ENCODE results near the gene KLHL29.
A peak's percentile ranks its signal among the peaks of the same experiment; 100 is the strongest.

The KLHL29 gene

DNA sequence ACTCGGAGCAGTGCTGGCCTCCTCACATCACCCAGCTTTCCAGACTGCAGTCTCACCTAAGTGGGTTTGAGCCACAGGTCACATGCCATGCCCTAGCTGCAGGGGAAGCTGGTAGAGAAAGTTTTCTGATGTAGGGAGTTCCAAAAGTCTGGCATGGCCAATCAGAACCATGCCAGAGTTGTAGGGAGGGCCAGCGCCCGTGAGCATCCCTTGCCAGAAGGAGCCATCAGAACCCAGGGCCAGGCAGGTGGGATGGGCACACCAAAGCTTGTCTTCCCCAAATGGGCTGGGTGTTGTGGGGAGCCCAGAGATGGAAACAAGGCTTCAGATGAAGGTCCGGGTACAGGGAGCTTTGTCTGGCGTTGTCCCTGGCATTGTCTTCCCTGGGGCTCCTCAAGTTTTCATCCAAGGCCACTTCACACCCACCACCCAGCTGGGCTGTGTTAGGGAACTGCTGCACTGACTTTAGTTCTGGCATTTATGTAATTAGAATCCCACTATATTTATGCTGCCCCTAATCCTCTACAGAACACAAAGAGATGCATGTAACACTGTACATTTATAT lies 247.9 kb downstream of the KLHL29 start:
- no peak for DNase-seq (ENCODE audit: low spot score)

DNA sequence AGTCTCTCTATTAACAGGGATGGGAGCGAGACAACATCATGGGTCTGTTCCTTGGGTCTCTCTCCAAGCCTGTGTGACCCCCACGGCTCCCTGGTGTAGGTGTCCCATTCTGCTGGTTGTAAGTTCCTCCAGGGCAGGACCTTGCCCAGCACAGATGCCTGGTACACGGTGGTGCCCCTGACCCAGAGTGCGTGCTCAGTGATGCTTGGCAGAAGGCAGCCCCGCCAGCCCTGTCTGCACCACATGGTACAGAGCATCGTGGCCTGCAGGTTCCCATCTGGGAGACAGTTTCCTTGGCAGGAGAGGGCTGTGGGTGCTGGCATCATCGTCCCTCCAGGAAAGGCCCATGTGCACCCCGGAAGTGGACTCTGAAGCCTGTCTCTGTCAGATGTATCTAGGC lies 249.0 kb downstream of the KLHL29 start:
- no peak for DNase-seq (ENCODE audit: low spot score)

DNA sequence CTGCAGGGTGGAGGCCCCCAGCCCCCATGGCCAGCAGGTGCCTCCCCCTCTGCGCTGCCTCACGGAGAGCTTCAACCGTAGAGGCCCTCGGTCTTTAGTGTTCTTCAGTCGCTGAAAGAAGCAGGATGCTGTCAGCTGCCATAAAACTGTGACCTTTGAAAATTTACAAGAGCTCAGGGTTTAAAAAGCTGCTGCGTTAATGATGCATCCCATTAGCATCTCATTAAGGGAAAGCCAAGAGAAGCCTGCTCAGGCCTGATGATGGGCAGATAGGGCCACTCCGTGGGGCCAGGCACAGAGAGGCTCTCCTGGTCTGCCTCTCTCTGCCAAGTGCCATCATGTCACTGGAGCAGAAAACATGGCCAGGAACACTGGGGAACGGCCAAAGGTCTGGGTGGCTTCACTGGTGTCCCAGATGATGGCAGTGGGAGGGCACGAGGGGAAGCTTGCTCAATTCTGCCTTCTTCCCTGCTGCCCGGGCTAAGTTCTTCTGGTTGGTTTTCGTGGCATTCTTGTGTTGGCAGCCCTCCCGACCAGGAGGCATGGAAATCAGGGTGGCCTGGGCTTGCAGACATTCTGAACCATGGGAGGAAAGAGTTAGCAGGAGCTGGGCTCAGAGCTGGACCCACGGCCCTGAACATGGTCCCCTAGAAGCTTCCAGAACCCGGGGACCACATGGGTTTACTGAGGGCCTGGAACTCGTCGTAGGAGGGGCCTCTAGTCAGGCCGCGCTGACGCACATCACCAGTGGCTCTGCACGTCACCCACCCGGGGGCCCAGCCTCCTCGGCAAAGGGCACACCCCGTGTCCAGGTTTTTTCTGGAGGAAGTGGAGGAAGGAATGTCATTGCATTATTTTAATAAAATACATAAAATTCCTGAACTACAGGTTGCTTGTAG lies 250.7 kb downstream of the KLHL29 start:
- no peak for DNase-seq (ENCODE audit: low spot score)

DNA sequence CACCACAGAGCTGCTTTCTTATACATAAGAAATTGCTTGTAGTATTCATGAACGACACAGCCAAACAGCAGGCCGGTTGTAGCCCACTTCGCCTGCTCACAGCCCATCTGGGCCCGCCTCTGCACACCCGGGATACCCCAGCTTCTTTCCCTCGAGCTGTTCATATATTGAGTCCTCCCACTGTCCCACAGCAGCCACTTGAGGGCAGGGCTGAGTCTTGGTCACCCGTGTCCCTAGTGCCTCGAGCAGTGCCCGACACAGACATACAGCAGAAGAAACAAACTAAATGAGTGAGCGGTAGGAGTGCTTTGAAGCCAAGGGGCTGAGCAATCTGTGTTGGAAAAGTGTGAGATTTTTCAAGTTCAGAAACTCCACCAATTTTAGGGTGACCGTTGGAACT lies 251.4 kb downstream of the KLHL29 start:
- no peak for DNase-seq (ENCODE audit: low spot score)

DNA sequence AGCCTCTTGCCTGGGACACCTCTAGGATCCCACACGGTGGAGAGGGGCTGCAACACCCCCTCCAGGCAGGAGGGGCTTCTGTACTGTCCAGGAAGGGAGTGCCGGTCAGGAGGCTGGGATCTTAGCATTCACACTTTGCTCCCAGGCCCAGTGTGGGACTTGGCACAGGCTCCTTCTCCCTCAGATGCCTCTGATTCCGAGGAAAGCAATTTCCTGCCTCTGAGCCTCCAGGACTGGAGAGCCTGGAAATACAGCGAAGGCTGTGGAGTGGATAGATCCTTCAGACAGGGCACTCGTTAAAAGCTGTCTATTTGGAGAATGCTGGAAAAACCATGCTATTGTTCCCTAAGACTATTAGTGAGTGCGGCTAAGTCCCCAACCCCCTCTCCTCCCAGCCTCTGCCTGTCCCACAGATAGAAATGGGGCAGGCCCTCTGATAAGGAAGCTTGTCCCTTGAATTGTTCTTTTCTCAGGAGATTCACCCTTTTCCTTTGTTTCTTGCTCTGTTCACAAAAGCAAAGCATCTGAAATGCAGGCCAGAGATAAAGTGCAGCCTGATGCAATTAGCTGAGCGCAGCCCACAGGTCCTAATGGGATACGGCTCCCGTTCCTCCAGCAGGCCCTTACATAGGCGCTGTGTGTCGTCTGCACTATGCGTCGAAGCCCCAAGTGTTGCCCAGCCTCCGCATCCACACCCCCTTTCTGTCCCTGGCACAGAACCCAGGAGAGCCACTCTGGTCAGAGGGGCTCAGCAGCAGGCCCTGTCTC lies 252.2 kb downstream of the KLHL29 start:
- DNase-seq (ENCODE audit: low spot score): no peak

DNA sequence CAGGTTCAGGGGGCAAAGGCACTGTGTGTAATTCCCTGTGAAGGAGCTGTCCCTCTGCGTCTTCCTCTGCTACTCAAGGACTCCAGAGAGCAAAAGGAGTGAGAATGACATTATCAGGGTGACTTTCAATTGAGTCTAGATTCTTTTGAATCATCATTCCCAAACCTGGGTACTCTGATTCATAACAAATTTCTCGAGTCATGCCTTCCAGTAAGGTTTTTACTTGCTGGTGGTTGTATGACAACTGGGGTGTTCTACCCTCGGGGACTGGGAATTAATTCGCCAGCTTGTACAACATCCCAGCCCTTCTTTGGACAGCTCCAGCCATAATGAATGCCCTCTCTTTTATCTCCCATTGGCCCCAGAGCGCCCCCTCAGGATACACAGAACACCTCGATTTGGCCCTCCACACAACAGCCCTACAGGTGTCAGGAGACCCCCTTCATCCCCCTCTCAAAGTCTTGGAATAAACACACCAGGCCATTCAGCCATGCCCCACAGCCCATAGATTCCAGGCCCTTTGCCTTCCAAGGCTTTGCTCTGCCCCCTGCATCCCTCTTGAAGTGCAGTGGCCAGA lies 254.5 kb downstream of the KLHL29 start:
- DNase-seq (ENCODE audit: low spot score): no peak

DNA sequence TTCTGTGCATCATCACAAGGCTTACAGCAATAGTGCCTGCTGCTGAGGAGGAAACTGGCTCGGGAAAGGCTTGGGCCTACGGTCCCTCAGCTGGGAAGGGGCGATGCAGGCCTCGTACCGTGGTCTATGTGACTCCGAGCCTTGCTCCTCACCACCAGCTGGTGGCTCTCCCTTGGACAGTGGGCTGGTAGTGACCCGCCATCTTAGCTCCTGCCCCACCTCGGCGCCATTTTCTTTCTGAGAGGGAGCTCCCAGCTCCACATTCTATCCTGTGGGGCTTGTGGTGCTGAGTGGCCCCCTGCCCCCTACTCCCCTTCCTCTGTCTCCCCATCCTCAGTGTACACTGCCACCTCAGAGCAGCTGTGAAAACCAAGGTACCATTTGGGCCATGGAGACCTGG lies 255.7 kb downstream of the KLHL29 start:
- no peak for DNase-seq (ENCODE audit: low spot score)

DNA sequence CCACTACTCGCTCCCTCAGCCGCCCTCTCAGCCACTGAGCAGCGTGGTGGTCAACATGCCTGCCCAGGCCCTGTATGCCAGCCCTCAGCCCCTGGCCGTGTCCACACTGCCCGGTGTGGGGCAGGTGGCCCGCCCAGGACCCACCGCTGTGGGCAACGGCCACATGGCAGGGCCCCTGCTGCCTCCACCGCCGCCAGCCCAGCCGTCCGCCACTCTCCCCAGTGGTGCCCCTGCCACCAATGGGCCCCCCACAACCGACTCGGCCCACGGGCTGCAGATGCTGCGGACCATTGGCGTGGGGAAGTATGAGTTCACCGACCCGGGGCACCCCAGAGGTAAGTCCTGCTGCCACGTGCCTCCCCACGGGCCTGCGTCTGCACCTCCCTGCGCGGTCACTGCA lies 257.5 kb downstream of the KLHL29 start:
- no peak for DNase-seq (ENCODE audit: low spot score)

DNA sequence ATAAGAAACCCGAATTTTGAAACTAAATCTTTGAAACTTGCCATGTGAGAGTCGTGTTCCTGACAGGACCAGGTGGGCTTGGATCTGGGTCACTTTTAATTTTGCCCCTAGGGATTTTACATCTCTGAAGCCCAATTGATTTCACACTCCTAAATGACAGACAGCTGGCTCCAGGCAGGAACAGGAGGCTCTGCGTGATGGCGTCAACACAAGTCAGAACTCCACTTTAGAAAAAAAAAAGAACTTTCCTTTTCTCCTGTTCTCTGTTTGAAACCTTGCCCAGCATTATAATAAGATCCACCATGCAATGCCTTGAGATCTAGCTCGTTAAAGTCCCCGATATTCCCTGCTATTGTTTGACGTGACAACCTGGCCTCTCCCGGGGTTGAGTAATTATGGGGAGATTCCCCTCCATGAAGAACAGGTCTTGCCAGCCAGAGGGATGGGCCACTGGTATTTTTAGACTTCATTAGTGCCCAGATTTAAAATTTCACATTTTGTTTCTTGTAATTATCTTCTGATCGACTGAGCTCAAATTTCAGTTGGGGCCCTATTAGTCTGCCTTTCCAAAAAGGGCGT lies 260.3 kb downstream of the KLHL29 start:
- no peak for DNase-seq (ENCODE audit: low spot score)

DNA sequence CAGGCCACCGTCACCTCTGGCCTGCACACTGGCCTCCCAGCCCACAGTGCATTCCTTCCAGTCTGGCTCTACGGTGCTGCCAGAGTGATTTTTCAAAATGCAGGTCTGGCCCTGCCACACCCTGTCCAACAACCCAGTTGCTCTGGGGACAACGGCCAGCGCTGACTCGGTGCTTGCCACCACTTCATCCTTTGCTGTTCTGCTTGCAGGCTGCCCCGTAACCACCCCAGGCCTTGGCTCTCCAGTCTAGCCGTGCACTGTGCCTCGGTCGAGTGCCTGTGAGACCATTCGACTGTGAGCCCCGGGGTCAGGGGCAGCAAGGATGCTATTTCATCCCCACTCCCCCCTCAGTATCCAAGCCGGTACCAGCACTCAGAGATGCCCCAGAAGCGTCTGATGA lies 262.6 kb downstream of the KLHL29 start:
- no peak for DNase-seq (ENCODE audit: low spot score)

DNA sequence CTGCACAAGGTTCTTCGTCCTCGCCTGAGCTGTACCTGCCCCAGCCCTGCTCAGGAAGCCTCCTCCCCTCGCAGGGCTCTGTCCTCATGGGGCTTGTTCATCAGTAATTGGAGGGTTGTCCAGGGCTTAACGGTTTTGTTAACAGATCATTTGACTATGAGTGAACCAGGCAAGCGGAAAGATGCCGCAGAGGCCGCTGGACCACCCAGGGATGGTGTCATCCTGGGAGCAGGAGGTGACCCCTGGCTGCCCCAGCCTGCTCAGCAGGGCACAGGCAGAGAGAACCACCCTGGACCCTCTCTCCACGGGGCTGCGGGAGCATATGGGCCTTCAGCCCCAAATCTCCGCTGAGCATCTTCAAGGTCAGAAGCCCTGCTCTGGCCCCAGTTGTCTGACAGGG lies 264.3 kb downstream of the KLHL29 start:
- DNase-seq (ENCODE audit: low spot score): no peak

DNA sequence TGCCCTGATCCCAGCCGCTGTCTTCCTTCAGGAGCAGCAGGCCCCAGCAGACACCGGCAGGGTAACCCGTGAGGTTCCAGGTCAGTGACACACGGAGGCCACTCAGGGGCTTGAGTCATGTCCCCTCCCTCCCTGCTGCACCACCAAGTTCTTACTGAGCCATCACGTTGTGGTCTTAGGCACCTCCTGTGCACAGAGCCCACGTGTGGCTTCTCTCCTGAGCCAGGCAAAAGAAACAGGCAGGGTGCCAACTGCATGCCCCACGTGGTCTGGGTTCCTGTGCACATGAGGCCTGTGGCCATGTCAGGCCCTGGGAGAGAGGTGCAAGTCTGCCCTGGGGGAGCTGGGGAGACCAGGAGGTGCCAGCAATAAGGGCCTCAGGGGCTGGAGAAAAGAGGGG lies 264.8 kb downstream of the KLHL29 start:
- DNase-seq (ENCODE audit: low spot score): no peak

DNA sequence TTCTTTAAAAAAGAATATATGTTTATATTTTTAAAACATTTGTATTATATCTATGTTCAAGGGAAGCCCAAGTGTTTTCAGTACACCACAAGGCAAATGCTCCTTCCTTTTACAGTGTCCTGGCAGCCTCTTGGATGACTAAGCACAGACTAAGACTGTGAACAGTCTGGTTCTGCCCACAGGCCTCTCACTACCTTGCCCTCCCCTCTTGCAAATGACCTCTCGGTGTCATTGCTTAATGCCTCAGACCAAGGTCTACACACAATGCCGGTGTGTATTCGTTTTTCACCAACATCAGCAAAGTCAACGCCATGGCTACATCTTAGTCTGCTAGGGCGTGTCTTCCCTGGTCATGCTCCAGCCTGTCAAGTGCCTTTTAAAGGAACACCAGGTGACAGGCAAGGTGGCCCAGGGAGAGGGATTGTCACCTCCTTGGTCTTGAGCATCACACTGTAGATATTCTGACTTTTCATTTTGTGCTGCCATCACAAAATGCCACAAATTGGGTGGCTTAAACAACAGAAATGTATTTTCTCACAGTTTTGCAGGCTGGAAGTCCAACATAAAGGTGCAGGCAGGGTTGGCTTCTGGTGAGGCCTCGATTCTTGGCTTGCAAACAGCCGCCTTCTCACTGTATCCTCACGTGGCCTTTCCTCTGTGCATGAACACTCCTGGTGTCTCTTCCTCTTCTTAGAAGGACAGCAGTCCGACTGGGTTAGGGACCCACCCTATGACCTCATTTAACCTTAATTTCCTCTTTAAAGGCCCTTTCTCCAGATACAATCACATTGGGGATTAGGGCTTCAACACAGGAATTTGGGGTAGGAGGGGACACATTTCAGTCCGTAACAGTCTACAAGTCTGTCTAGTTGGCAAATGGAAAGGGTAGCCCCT lies 266.5 kb downstream of the KLHL29 start:
- no peak for DNase-seq (ENCODE audit: low spot score)

DNA sequence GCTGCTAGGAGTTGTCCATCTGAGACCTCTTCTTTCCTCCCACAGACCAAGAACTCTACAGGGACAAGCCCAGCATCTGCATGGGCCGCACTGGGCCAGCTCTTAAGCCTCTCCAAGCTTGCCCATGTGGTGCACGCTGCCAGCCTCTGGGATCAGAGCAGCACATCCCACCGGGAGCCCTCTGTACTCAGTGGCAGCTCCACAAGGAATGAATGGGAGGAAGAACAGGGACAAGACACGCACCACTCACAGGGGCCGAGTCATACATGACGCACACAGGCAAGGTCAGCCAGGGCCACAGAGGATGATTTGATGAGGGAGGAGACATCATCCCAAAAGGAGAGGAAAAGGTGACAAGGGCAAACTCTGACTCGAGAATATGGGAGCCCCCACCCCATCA lies 268.3 kb downstream of the KLHL29 start:
- DNase-seq (ENCODE audit: low spot score): no peak

DNA sequence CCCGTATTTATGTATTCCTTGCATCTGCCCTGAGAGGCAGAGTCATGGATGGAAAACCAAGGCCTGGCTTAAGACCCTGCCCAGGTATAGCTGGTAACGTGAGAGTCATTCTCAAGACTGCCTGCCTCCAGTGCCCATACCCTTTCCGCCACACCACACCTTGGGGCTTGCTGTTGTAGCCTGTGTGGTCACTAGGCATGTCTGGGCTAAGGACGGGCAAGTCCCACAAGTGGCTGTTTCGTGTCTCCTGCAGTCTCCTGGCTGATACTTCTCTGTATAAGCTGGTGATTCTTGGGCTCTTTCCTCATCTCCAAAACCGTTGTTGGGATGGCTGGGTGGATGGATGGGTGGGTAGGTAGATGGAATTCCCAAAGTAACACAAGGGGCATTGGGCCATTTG lies 269.8 kb downstream of the KLHL29 start:
- no peak for DNase-seq (ENCODE audit: low spot score)

DNA sequence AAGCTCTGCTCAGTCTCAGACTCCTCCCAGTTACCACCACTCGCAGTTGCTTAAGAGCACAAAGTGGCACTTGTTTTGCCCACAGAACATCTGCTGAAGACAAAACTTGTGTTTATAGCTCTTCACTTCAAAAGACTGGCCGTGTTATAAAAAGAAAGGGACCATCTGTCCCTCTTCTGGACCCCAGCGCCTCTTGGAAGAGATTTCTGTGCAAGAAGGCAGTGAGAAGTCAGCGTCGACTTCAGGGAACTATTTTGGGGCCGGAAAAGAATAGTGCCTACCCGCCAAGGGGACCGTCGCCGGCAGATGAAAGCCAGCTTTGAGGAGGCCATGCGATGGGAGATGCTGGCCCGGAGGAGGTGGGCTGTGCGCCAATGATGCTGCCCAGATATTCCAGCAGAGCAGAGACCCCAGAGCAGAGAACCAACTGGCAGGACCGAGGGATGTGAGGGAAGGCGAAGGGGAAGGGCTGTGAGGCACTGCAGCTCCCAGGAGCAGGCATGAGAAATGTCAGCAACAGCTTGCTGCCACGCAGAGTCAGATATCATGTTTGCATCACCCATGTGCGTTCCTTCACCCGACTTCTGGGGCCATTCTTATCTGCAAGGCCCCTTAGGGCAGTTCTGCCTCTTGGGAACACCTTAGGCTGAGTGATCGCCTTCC lies 271.1 kb downstream of the KLHL29 start:
- DNase-seq (ENCODE audit: low spot score): no peak

DNA sequence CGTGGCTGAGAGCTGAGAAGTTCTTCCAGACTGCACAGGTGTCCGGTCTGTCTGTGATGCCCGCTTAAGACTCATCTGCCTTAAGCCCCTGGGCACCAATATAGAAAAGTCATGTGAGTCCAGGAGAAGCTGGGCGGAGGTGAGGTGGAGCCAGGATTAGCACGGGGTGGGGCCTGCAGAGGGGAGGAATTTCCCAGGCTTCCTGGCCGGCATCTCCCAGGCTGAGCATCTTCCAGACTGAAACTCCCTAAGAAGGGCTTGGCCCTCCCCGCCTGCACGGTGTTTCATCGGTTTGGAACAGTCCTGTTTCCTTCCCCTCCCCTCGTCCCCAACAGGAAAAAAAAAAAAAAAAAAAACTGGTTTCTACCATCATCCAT lies 271.6 kb downstream of the KLHL29 start:
- no peak for DNase-seq (ENCODE audit: low spot score)

DNA sequence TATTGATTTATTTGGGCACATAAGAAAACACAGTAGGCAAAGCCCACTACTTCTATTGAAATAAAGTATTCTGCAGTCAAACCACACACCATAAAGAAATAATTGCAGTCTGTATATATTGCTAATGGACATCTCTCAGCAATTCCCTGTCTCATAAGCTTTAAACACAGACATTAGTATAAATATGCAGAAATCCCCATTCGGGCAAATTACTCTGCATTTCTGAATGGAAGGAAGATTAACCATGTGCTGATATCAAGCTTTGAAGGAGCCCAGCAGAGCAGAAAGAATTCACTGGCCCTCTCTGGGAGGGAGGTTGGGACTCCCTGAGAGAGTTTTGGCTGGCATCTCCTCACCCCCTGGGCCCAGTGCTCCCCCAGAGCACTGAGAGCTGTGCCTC lies 272.4 kb downstream of the KLHL29 start:
- no peak for DNase-seq (ENCODE audit: low spot score)

DNA sequence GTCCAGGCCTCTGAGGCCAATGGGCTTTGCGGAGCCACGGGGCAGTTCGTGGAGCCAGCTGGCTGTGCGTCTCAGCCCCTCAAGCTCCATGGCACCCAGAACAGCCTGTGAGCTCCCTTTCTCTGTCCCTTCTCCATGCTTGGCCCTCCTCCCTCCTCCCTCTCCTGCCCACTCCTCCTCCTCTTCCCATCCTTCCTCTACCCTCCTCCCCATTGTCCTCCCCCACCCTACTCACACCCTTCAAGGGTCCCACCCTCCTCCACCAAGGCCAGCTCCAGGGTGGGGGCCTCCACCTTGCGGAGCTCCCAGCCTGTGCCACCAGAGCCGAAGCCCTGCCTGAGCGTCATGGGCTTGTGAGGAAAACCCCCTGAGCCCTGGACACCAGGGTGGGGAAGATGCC lies 273.0 kb downstream of the KLHL29 start:
- no peak for DNase-seq (ENCODE audit: low spot score)

DNA sequence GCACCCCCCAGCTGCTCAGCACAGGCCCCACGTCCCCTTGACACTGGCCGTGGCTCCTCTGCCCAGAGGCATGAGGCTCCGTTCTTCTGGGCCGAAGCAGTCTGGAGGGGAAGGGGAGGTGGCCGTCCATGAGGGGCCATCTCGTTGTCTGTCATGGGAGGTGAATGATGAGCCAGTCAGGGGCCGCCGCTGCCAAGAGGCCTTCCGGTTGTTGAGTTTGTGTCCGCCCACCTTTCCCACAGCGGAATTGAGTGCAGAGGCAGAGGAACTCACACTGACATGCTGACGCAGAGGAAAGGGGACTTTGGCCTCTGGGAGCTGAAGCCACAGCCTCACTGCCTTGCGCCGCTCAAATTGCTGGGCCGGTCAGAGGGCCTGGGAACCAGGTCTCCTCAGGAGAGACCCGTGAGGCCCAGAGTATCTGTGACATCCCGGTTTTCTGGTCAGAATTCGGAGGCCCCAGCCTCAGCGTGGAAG lies 273.5 kb downstream of the KLHL29 start:
- DNase-seq (ENCODE audit: low spot score): peak; percentile 38

DNA sequence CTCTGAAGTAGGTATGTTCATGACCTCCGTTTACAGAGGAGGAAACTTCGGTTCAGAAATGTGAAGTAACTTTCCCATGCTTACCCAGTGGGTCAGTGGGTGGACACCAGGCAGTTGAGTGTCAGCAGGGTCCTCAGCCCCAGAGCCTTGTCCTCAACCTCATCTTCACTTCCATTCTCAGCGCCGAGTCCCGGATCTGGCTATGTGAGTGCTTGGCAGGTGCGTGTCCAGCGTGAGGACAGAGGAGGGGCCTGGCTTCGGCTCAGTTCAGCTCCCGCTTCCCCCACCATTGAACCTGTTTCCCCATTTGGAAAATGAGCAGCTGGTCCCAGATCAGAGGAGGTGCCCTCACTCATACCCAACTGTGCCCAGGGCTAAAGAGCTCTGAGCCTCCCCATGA lies 274.3 kb downstream of the KLHL29 start:
- DNase-seq (ENCODE audit: low spot score): no peak

Data from Ammon's horn (tissue), 1 donor.